Testis (tissue), 2 donors: ENCODE measurements around the gene TAF9.

Experiments
- CTCF ChIP-seq, 3 experiments: fragments of 450-650 bp in 2 of 3; fragments of 200-600 bp in 1 of 3; sonication (generic) in 1 of 3; IDR thresholded peaks; one replicate each; pipeline ENCODE4 v1.5.1; 2016 to 2019; ENCODE audit warnings: antibody characterized with exemption in 3 of 3, mild to moderate bottlenecking in 2 of 3, moderate library complexity in 1 of 3
- POLR2A ChIP-seq: fragments of 450-650 bp; IDR thresholded peaks from one replicate; pipeline ENCODE4 v1.6.1; 2017; ENCODE audit warnings: antibody characterized with exemption, mild to moderate bottlenecking, moderate library complexity

GRCh38 chr5:69315972-69316371 lies 53.3 kb downstream of the TAF9 start:
- no peak for TF ChIP-seq CTCF (IDR thresholded peaks at IDR 0.05)
- TF ChIP-seq POLR2A: no peak
